ENCODE measurements around the gene LARGE1.

LARGE1 gene

DNA sequence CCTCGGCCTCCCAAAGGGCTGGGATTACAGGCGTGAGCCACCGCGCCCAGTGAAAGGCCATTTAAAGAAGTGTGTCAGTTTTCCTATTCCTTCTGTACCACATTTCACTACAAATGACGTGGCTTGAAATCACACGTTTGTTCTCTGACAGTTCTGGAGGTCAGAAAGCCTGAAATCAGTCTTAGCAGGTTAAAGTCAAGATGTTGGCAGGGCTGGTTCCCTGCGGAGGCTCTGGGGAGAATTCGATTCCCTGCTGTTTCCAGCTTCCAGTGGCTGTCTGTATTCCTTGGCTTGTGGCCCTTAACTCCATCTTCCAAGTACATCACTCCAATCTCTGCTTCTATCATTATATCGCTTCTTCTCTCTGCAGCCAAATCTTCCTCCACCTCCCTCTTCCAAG, 383.2 kb downstream of the LARGE1 start:
- H3K4me3 ChIP-seq (ENCODE audit: low read length): no peak overlapping the region
- DNase-seq (ENCODE audit: low read depth): no peak
- TF ChIP-seq CTCF (conservative IDR thresholded peaks at IDR 0.05; ENCODE audit: low read length): no peak

DNA sequence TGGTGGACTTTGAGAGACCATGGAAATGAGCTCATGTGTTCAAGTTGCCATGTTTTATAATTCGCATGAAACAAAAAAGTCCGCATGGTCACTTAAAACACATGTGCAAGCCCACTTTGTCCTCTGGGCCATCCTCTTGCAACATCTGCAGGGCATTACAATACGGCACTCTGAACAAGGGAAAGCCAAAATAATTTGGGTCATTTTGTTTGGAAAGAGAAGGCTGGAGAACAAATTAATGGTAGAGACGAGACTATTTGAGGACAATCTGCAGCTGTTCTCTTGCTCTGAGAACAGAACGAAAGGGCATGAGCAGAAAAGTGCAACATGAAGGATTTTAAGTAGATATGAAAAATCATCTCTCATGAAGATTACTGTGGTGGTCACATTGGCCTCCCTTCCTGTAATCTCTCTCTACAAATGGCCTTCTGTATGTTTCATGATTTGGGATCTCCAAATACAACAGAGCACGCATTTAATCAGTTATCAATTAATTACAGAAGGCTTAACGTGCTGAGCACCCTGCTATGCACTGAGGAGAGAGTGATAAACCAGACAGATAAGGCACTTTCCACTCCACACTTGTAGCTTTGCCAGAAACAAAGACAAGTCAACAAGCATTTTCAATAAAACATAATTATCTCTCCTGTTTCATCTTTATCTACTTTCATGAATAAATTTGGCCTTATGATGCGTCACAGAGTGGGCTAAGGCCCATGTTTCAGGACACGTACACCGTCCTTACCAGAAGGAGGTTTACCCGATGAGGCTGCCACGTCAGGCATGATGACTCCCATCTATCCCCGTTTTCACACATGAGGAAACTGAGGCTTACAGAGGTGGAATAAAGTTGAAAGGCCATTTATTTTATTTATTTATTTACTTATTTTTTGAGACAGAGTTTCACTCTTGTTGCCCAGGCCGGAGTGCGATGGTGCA, 384.1 kb downstream of the LARGE1 start:
- DNase-seq (ENCODE audit: low read depth): no peak
- no peak for TF ChIP-seq CTCF (conservative IDR thresholded peaks at IDR 0.05; ENCODE audit: low read length)
- no peak overlapping the region for H3K4me3 ChIP-seq (ENCODE audit: low read length)

DNA sequence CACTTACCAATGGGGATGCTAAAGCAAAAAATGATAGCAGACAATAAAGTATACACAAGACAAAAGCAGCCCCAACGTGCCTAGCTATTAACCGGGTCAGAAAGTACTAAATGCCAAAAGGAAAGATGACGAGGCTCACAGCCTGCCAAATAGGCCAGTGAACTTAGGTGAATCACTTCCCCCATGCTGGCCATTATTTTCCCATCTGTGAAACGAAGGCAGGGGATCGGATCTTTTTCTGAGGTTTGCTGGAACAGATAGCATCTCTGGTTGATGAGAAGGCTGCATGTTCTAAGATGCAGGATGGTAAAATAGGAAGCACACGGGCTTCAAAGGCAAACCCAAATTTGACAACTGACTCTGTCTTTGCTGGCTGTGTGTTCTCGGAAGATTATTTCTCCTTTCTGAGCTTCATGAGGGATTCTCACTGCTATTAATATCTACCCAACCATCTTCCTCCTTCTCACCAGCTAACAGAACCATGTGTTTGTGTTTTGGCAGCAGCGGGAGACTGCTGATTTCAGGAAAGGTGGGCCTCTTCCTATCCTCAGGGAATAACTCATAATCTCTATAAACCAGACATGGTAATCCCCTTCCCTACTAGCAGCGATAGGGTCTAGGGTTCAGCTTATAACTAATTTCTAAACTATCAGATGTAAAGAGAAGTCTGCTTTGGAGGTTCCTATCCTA, 390.7 kb downstream of the LARGE1 start:
- peak; percentile 47 for DNase-seq (ENCODE audit: low read depth)
- TF ChIP-seq CTCF (conservative IDR thresholded peaks at IDR 0.05; ENCODE audit: low read length): no peak
- no peak overlapping the region for H3K4me3 ChIP-seq (ENCODE audit: low read length)

GRCh38 chr22:33528183-33528582, 392.1 kb downstream of the LARGE1 start:
- H3K4me3 ChIP-seq (ENCODE audit: low read length): no peak overlapping the region
- TF ChIP-seq CTCF (conservative IDR thresholded peaks at IDR 0.05; ENCODE audit: low read length): no peak
- DNase-seq (ENCODE audit: low read depth): no peak

DNA sequence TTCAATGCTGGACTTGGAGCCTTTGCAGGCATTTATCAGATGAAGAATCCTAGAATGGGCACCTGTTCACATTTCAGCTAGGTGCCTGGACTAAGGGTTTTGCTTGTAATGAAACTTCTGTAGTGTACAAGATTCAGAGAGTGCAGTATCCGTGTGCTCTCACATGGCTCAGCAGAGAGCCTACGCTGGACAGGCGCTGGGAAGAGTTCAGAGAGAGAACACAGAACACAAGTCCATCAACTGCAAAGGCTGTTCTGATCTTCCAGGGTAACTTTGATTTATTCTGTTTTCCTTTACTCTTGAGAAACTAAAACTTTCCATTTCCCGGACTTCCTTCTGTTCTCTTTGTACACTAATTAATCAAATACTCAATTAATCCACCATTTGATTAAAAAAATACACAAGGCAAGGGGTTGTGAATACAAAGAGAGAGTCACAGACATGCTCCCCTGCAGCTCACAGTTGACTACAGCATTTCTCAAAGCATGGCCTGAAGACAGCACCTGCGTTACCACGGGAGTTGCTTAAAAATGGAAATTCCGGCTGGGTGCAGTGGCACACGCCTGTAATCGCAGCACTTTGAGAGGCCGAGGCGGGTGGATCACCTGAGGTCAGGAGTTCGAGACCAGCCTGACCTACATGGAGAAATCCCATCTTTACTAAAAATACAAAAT, 393.7 kb downstream of the LARGE1 start:
- DNase-seq (ENCODE audit: low read depth): no peak
- H3K4me3 ChIP-seq (ENCODE audit: low read length): no peak overlapping the region

More for the DNA sequence above, 393.7 kb downstream of the LARGE1 start:
- TF ChIP-seq CTCF (conservative IDR thresholded peaks at IDR 0.05; ENCODE audit: low read length): no peak
